ENCODE measurements around the gene ATXN7L1. TPM values are rescaled to one million over a fixed set of nuclear protein-coding genes. Genes with fewer than 3 reads are reported as not detected.
A peak's percentile ranks its signal among the peaks of the same experiment; 100 is the strongest.

ATXN7L1 gene
- polyA plus RNA-seq, 1 of the 3 experiments (the other 2 are of a cell fraction), result 6.0 TPM

DNA sequence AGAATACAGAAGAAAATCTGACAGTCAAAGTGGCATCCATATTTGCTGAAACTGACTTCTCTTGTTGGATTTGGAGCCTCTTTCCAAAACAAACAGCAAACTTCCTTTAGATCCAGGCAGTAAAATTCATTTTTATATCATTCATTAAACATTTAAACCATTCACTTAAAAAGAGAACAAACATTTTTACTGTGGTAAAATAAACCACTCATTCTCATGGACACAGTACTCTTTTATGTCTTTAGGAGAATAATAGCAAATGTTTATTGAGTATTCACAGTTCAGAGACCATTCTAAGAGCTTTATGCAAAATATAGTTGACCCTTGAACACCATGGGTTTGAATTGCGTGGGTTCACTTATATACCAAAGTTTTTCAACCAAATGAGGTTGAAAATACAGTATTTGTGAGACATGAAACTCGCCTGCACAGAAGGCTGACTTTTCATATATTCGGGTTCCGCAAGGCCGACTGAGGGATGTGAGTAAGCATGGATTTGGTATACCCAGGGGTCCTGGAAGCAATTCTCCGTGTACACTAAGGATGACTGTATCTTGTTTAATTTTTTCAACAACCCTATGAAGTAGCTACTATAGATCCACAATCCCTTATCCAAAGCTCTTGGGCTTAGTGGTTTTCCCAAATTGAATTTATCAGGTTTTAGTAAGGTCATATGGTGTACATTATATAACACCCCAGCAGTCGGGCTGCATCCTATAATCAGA lies 49.1 kb downstream of the ATXN7L1 start:
- H3K9me3 ChIP-seq, result no peaks in the 10 kb centered on the region
- no peaks in the 10 kb centered on the region for H3K79me2 ChIP-seq (ENCODE audit: insufficient read depth)
- no peak overlapping the region for H3K9ac ChIP-seq
- H3K27me3 ChIP-seq (ENCODE audit: insufficient read depth), result no peaks in the 10 kb centered on the region
- no peak overlapping the region for H3K4me3 ChIP-seq (ENCODE audit: low read depth in 2 of 2, low read length in 1 of 2)
- ChIA-PET CTCF (interaction anchor here (0.8 to 1.4 kb wide), 3 partner anchors 34 to 215 kb away, joined by 3 to 4 read pairs (median 4); no protein-coding TSS in a partner anchor), POLR2A (no interaction called here)
- TF ChIP-seq, protein P1, sequence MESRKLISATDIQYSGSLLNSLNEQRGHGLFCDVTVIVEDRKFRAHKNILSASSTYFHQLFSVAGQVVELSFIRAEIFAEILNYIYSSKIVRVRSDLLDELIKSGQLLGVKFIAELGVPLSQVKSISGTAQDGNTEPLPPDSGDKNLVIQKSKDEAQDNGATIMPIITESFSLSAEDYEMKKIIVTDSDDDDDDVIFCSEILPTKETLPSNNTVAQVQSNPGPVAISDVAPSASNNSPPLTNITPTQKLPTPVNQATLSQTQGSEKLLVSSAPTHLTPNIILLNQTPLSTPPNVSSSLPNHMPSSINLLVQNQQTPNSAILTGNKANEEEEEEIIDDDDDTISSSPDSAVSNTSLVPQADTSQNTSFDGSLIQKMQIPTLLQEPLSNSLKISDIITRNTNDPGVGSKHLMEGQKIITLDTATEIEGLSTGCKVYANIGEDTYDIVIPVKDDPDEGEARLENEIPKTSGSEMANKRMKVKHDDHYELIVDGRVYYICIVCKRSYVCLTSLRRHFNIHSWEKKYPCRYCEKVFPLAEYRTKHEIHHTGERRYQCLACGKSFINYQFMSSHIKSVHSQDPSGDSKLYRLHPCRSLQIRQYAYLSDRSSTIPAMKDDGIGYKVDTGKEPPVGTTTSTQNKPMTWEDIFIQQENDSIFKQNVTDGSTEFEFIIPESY (IDR thresholded peaks at IDR 0.05; ENCODE audit: borderline replicate concordance, low read depth), result no peak
- TF ChIP-seq NFIC (IDR thresholded peaks at IDR 0.05; ENCODE audit: borderline replicate concordance), result no peak
- no peak for TF ChIP-seq GABPA (IDR thresholded peaks at IDR 0.05; ENCODE audit: low read depth)
- TF ChIP-seq RCOR1 (IDR thresholded peaks at IDR 0.05; ENCODE audit: low read length), result no peak
- TF ChIP-seq, protein P2, sequence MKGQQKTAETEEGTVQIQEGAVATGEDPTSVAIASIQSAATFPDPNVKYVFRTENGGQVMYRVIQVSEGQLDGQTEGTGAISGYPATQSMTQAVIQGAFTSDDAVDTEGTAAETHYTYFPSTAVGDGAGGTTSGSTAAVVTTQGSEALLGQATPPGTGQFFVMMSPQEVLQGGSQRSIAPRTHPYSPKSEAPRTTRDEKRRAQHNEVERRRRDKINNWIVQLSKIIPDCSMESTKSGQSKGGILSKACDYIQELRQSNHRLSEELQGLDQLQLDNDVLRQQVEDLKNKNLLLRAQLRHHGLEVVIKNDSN (IDR thresholded peaks at IDR 0.05; ENCODE audit: borderline replicate concordance, low read depth), result no peak
- TF ChIP-seq JUND (IDR thresholded peaks at IDR 0.05), result no peak
- TF ChIP-seq, protein P3, sequence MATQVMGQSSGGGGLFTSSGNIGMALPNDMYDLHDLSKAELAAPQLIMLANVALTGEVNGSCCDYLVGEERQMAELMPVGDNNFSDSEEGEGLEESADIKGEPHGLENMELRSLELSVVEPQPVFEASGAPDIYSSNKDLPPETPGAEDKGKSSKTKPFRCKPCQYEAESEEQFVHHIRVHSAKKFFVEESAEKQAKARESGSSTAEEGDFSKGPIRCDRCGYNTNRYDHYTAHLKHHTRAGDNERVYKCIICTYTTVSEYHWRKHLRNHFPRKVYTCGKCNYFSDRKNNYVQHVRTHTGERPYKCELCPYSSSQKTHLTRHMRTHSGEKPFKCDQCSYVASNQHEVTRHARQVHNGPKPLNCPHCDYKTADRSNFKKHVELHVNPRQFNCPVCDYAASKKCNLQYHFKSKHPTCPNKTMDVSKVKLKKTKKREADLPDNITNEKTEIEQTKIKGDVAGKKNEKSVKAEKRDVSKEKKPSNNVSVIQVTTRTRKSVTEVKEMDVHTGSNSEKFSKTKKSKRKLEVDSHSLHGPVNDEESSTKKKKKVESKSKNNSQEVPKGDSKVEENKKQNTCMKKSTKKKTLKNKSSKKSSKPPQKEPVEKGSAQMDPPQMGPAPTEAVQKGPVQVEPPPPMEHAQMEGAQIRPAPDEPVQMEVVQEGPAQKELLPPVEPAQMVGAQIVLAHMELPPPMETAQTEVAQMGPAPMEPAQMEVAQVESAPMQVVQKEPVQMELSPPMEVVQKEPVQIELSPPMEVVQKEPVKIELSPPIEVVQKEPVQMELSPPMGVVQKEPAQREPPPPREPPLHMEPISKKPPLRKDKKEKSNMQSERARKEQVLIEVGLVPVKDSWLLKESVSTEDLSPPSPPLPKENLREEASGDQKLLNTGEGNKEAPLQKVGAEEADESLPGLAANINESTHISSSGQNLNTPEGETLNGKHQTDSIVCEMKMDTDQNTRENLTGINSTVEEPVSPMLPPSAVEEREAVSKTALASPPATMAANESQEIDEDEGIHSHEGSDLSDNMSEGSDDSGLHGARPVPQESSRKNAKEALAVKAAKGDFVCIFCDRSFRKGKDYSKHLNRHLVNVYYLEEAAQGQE (IDR thresholded peaks at IDR 0.05; ENCODE audit: low read depth, low read length), result no peak
- TF ChIP-seq FOSL2 (IDR thresholded peaks at IDR 0.05; ENCODE audit: borderline replicate concordance, low read depth), result no peak
- no peak for TF ChIP-seq FOXM1 (IDR thresholded peaks at IDR 0.05; ENCODE audit: low read depth)
- TF ChIP-seq, protein P4, sequence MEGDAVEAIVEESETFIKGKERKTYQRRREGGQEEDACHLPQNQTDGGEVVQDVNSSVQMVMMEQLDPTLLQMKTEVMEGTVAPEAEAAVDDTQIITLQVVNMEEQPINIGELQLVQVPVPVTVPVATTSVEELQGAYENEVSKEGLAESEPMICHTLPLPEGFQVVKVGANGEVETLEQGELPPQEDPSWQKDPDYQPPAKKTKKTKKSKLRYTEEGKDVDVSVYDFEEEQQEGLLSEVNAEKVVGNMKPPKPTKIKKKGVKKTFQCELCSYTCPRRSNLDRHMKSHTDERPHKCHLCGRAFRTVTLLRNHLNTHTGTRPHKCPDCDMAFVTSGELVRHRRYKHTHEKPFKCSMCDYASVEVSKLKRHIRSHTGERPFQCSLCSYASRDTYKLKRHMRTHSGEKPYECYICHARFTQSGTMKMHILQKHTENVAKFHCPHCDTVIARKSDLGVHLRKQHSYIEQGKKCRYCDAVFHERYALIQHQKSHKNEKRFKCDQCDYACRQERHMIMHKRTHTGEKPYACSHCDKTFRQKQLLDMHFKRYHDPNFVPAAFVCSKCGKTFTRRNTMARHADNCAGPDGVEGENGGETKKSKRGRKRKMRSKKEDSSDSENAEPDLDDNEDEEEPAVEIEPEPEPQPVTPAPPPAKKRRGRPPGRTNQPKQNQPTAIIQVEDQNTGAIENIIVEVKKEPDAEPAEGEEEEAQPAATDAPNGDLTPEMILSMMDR (IDR thresholded peaks at IDR 0.05), result no peak
- no peak for TF ChIP-seq RXRA (IDR thresholded peaks at IDR 0.05; ENCODE audit: borderline replicate concordance, low read depth)
- TF ChIP-seq SMC3 (IDR thresholded peaks at IDR 0.05; ENCODE audit: low read depth, low read length), result no peak
- no peak for TF ChIP-seq TEAD4 (IDR thresholded peaks at IDR 0.05; ENCODE audit: borderline replicate concordance, insufficient read depth)
- TF ChIP-seq RFX5 (IDR thresholded peaks at IDR 0.05; ENCODE audit: low read length), result no peak
- no peak for TF ChIP-seq NRF1 (IDR thresholded peaks at IDR 0.05; ENCODE audit: low read depth, low read length)
- no peaks in the 10 kb centered on the region for H4K20me1 ChIP-seq (ENCODE audit: insufficient read depth)
- H3K9me2 ChIP-seq, result no peaks in the 10 kb centered on the region
- H3K4me1 ChIP-seq (ENCODE audit: control insufficient read depth in 1 of 2, insufficient read depth in 2 of 2, low read depth in 1 of 2, low read length in 1 of 2), result peaks cover 11 to 56% of the 10 kb centered on the region in 2 experiments
- peak overlapping the region in 1 of 2 experiments; percentile 46; a peak in 1 of 4 replicates for H3K27ac ChIP-seq (ENCODE audit: low read depth in 2 of 2, low read length in 1 of 2)
- peaks cover 10% of the 10 kb centered on the region for H3F3A ChIP-seq (replicated peaks; ENCODE audit: insufficient read depth)
- no peaks in the 10 kb centered on the region for H3K36me3 ChIP-seq (replicated peaks in 1 of 2; ENCODE audit: control insufficient read depth in 1 of 2, insufficient read depth in 2 of 2, low read length in 1 of 2)
- peak overlapping the region; percentile 41; the same call in 1 of the 2 replicates for H3K4me2 ChIP-seq
- WGBS (ENCODE audit: low lambda C conversion rate), result 91% methylated on average over 7 of the region's 7 CpGs
- H2AFZ ChIP-seq (ENCODE audit: low read depth), result no peak overlapping the region
- no peak for DNase-seq

All from SK-N-SH (cell line).